Mesendoderm (in vitro differentiated cells): Measurements from ENCODE around the gene FGF12.

Source experiments
- DNase-seq: peaks from one replicate; pipeline ENCODE4 v3.0.0; 2013
- H2AK5ac ChIP-seq: 2 replicates; pipeline ENCODE4 v1.6.1; 2013; ENCODE audit warnings: low read length, inconsistent platforms
- H2BK120ac ChIP-seq: 2 replicates; pipeline ENCODE4 v1.6.1; 2013; ENCODE audit warnings: low read depth, mild to moderate bottlenecking, low read length, moderate library complexity, mixed read lengths
- H2BK15ac ChIP-seq: replicated peaks from 2 replicates; pipeline ENCODE4 v1.6.1; 2013; ENCODE audit warnings: low read depth, mild to moderate bottlenecking, moderate library complexity
- H2BK5ac ChIP-seq: 2 replicates; pipeline ENCODE4 v1.6.1; 2013; ENCODE audit warnings: low read length, inconsistent platforms
- H3K18ac ChIP-seq: 2 replicates; pipeline ENCODE4 v1.6.1; 2013; ENCODE audit warnings: mild to moderate bottlenecking, low read length, mixed read lengths
- H3K23ac ChIP-seq: one replicate; pipeline ENCODE4 v1.6.1; 2013; ENCODE audit warnings: low read length
- H3K27ac ChIP-seq: 2 replicates; pipeline ENCODE4 v1.5.1; 2013; ENCODE audit warnings: low read depth, mild to moderate bottlenecking, inconsistent platforms, low read length, moderate library complexity
- H3K27me3 ChIP-seq: 2 replicates; pipeline ENCODE4 v1.6.1; 2013; ENCODE audit warnings: low read length, control low read depth, mild to moderate bottlenecking, inconsistent platforms; ENCODE audit not compliant: insufficient read depth, poor library complexity
- H3K36me3 ChIP-seq: 2 replicates; pipeline ENCODE4 v1.6.1; 2013; ENCODE audit warnings: low read length, inconsistent platforms; ENCODE audit not compliant: control insufficient read depth, insufficient read depth
- H3K4ac ChIP-seq: one replicate; pipeline ENCODE4 v1.6.1; 2013; ENCODE audit warnings: low read depth, mild to moderate bottlenecking, low read length, moderate library complexity
- H3K4me1 ChIP-seq: 2 replicates; pipeline ENCODE4 v1.6.1; 2013; ENCODE audit warnings: low read depth, low read length, inconsistent platforms; ENCODE audit not compliant: control insufficient read depth
- H3K4me2 ChIP-seq: 2 replicates; pipeline ENCODE4 v1.6.1; 2013; ENCODE audit warnings: low read length
- H3K4me3 ChIP-seq: 2 replicates; pipeline ENCODE4 v1.5.1; 2013; ENCODE audit warnings: mild to moderate bottlenecking, low read length
- H3K56ac ChIP-seq: one replicate; pipeline ENCODE4 v1.6.1; 2013; ENCODE audit warnings: low read length
- H3K79me1 ChIP-seq: 2 replicates; pipeline ENCODE4 v1.6.1; 2013; ENCODE audit warnings: low read length, inconsistent platforms
- H3K79me2 ChIP-seq: 2 replicates; pipeline ENCODE4 v1.6.1; 2013; ENCODE audit warnings: mild to moderate bottlenecking, low read length; ENCODE audit not compliant: control insufficient read depth, insufficient read depth
- H3K9ac ChIP-seq: 2 replicates; pipeline ENCODE4 v1.6.1; 2013; ENCODE audit warnings: low read length, inconsistent platforms
- H4K5ac ChIP-seq: one replicate; pipeline ENCODE4 v1.6.1; 2013; ENCODE audit warnings: low read length
- H4K8ac ChIP-seq: one replicate; pipeline ENCODE4 v1.6.1; 2013; ENCODE audit warnings: low read depth, mild to moderate bottlenecking, control low read depth, low read length, moderate library complexity
- WGBS: extraction: QIAGEN DNeasy Blood & Tissue Kit; methylation state at CpG from one replicate; pipeline ENCODE4 v1.1.7; 2013; ENCODE audit warnings: low lambda C conversion rate, missing lambda C conversion rate; ENCODE audit not compliant: insufficient coverage; ENCODE audit errors: extremely low coverage; 5-methylcytosine and 5-hydroxymethylcytosine counted together

Gene FGF12

DNA sequence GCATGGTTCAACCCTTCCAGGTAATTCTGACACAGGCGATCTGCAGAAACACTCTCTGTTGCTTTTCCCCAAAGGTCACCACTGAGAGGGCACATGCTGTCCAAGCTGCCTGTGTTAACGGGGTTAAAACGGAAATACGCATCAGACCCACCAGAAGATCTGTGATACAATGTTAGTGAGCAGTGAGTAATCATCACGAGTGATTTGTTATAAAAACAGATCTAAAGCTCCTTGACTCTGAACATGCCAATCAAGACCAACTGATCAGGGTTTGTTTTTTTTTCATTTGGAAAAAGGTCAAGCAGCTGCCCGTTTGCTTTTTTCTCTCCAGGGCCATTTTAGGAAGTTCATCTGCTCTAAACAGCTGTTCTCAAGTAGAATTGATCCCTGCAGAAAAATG, 43.2 kb downstream of the FGF12 start:
- Histone ChIP-seq H2BK15ac (no peak overlapping the region), H3K23ac (no peak overlapping the region), H3K79me1 (no peaks in the 10 kb centered on the region), H3K36me3 (no peaks in the 10 kb centered on the region), H3K79me2 (no peaks in the 10 kb centered on the region), H3K56ac (no peak overlapping the region), H3K18ac (no peak overlapping the region), H3K4me3 (no peak overlapping the region), H2BK5ac (no peak overlapping the region), H3K27me3 (no peaks in the 10 kb centered on the region), H3K9ac (no peak overlapping the region), H3K4ac (no peak overlapping the region), H2AK5ac (no peak overlapping the region), H3K27ac (no peak overlapping the region), H3K4me1 (no peaks in the 10 kb centered on the region), H4K8ac (no peak overlapping the region), H3K4me2 (no peak overlapping the region), H2BK120ac (no peak overlapping the region), H4K5ac (no peak overlapping the region)
- DNase-seq = no peak
- WGBS = no CpG with 5 or more reads among the region's 6 CpGs

DNA sequence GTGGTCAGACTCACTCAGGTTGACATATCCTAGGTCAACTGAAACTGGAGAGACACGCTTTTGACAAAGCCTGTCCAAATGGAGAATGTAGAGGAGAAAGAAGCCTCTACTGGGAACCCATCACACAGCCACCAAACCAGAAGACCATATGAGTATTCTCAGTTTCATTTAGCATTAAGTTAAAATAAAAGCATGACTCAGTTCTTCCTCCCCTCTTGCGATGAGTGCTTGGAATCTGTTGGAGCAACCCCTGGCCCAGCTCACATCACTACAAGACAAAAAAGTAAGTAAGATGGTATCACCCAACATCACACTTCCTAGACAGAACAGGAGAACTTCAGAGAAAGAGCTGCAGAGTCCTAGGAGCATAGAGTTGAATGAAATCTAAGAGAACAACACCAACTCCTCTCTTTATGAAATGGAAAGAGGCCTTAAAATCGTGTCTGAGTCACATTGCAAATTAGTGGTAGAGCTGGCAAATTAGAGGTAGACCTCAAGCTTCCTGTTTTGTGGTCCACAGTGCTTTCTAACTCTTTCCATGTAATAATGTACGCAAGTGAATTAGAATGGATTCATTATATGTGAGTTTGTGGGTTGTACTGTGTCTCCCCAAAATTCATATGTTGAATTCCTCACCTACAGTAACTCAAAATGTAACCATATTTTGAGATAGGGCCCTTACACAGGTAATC, 51.2 kb downstream of the FGF12 start:
- no CpG with 5 or more reads among the region's 4 CpGs for WGBS
- H4K8ac ChIP-seq = no peak overlapping the region

DNA sequence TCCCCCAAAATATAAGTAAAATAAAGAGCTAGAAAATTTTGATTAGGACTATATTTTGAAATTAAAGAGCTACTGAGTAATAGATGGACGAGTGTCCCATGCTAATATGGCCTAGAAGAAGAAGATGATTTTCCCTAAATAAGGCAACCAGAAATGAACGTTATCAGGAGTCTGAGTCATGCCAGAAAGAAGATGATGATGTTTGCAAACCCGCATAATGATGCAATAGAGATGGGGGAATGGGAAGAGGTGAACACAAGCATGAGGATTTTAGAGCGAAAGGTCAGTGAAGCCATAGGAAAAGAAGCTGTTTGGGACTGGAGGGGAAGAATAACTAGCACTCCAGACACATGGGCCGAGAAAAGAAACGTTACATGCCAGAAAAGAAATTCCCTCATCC, 71.7 kb downstream of the FGF12 start:
- Histone ChIP-seq H3K4ac (no peak overlapping the region), H3K9ac (no peak overlapping the region), H2BK15ac (no peak overlapping the region), H2BK5ac (no peak overlapping the region), H3K18ac (no peak overlapping the region), H3K4me1 (peaks cover 4% of the 10 kb centered on the region), H3K79me2 (no peaks in the 10 kb centered on the region), H3K27me3 (no peaks in the 10 kb centered on the region), H3K27ac (no peak overlapping the region), H2AK5ac (no peak overlapping the region), H3K56ac (no peak overlapping the region), H3K36me3 (no peaks in the 10 kb centered on the region), H3K4me2 (no peak overlapping the region), H3K23ac (no peak overlapping the region), H2BK120ac (no peak overlapping the region), H3K4me3 (no peak overlapping the region), H4K5ac (no peak overlapping the region), H4K8ac (no peak overlapping the region), H3K79me1 (no peaks in the 10 kb centered on the region)
- peak; percentile 9 for DNase-seq
- no CpG with 5 or more reads among the region's 6 CpGs for WGBS

More for the DNA sequence above, 51.2 kb downstream of the FGF12 start:
- Histone ChIP-seq H3K23ac (no peak overlapping the region), H3K4me3 (no peak overlapping the region), H2AK5ac (no peak overlapping the region), H3K4ac (no peak overlapping the region), H3K79me1 (no peaks in the 10 kb centered on the region), H3K27ac (no peak overlapping the region), H2BK15ac (no peak overlapping the region), H3K79me2 (no peaks in the 10 kb centered on the region), H3K36me3 (no peaks in the 10 kb centered on the region), H3K9ac (no peak overlapping the region), H3K56ac (no peak overlapping the region), H3K4me1 (no peaks in the 10 kb centered on the region), H3K4me2 (no peak overlapping the region), H2BK120ac (no peak overlapping the region), H4K5ac (no peak overlapping the region), H3K18ac (no peak overlapping the region), H2BK5ac (no peak overlapping the region), H3K27me3 (no peaks in the 10 kb centered on the region)
- DNase-seq = no peak

DNA sequence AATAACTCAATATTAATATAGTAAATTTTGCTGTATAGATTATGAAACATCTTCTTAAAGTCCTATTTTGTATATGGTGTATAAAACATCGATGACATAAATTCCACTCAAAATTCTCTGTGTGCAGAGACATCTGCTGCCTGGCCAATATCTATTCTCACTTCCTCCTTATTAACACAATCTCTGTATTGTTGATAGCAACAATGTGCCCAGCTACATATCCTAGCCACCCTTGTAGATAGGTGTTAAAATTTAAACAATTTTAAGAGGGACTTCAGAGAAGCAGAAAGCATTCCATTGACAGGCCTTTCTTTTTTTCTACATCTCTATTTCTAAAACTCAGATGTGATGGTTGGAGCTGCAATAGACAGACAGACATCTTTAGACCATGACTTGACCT, 72.3 kb downstream of the FGF12 start:
- Histone ChIP-seq H4K8ac (no peak overlapping the region), H3K56ac (no peak overlapping the region), H3K4ac (no peak overlapping the region), H3K23ac (no peak overlapping the region), H3K4me2 (no peak overlapping the region), H3K27me3 (no peaks in the 10 kb centered on the region), H3K79me2 (no peaks in the 10 kb centered on the region), H3K9ac (no peak overlapping the region), H3K79me1 (no peaks in the 10 kb centered on the region), H3K27ac (no peak overlapping the region), H2BK15ac (no peak overlapping the region), H2BK5ac (no peak overlapping the region), H2AK5ac (no peak overlapping the region), H3K36me3 (no peaks in the 10 kb centered on the region), H4K5ac (no peak overlapping the region), H3K4me3 (no peak overlapping the region), H3K18ac (no peak overlapping the region), H2BK120ac (no peak overlapping the region), H3K4me1 (peaks cover 4% of the 10 kb centered on the region)
- DNase-seq = peak; percentile 17
- no CpG with 5 or more reads among the region's 1 CpG for WGBS

DNA sequence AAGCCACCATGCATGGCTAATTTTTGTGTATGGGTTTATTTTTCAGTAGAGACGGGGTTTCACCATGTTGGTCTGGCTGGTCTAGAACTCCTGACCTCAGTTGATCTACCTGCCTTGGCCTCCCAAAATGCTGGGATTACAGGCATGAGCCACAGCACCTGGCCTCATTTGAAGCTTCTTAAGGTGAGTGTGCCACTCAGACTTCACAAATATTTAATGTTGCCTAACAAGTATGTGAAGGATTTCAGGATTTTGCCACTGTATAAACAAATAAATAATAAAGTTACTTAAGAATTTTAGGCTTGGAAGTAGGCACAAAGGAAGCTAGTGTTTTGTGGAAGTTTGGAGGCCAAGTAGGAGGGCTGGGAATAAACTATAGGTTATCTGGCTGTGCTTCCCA, 73.5 kb downstream of the FGF12 start:
- Histone ChIP-seq H2BK5ac (no peak overlapping the region), H3K56ac (no peak overlapping the region), H3K23ac (no peak overlapping the region), H3K4me3 (no peak overlapping the region), H3K79me1 (no peaks in the 10 kb centered on the region), H2AK5ac (no peak overlapping the region), H3K4me2 (no peak overlapping the region), H3K18ac (no peak overlapping the region), H3K27ac (no peak overlapping the region), H3K4me1 (peaks cover 4% of the 10 kb centered on the region), H3K9ac (no peak overlapping the region), H3K79me2 (no peaks in the 10 kb centered on the region), H2BK15ac (no peak overlapping the region), H4K8ac (no peak overlapping the region), H3K27me3 (no peaks in the 10 kb centered on the region), H3K4ac (no peak overlapping the region), H4K5ac (no peak overlapping the region), H3K36me3 (no peaks in the 10 kb centered on the region), H2BK120ac (no peak overlapping the region)
- DNase-seq = no peak
- no CpG with 5 or more reads among the region's 1 CpG for WGBS

DNA sequence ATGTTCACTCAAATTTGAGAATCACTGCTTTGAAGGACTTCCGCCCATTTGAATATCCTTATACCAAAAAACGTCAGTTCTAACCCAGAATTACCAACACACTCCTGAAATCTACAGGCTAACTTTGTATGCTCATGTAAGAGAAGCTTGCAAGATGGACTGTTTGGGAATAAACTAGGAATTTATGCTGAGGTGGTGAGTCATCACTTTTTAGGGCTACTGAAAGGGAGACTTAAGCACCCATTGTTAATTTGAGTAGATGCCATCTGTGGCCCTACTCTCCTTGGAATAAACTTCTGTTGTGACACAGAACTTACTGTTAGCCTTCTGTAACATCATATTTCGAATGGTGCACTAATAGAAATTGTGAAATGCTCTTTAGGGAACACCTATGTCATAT, 74.6 kb downstream of the FGF12 start:
- Histone ChIP-seq H3K4me3 (no peak overlapping the region), H3K27ac (no peak overlapping the region), H3K4me2 (no peak overlapping the region), H2BK5ac (no peak overlapping the region), H3K56ac (no peak overlapping the region), H2BK120ac (no peak overlapping the region), H3K4ac (no peak overlapping the region), H3K79me2 (no peaks in the 10 kb centered on the region), H3K9ac (no peak overlapping the region), H3K4me1 (peaks cover 4% of the 10 kb centered on the region), H3K27me3 (no peaks in the 10 kb centered on the region), H4K8ac (no peak overlapping the region), H2AK5ac (no peak overlapping the region), H3K36me3 (no peaks in the 10 kb centered on the region), H4K5ac (no peak overlapping the region), H3K79me1 (no peaks in the 10 kb centered on the region), H2BK15ac (no peak overlapping the region), H3K23ac (no peak overlapping the region), H3K18ac (no peak overlapping the region)
- DNase-seq = peak; percentile 71
- WGBS = no CpG with 5 or more reads among the region's 3 CpGs
